MM.1S (cell line): ENCODE results near the gene TMIGD3.

ENCODE experiments used
- DNase-seq: peaks from one replicate; pipeline ENCODE4 v3.0.0-alpha.2; 2015
- H2AFZ ChIP-seq: fragments of 300-600 bp; sonication (generic); 2 replicates; pipeline ENCODE4 v1.6.0; 2016; ENCODE audit warnings: antibody characterized with exemption, low read length
- H3F3A ChIP-seq: fragments of 300-600 bp; sonication (generic); 2 replicates; pipeline ENCODE4 v1.6.1; 2016; ENCODE audit warnings: mild to moderate bottlenecking, antibody characterized with exemption, low read length, moderate library complexity, mixed read lengths; ENCODE audit not compliant: insufficient read depth
- H3K27ac ChIP-seq: fragments of 300-600 bp; sonication (generic); 2 replicates; pipeline ENCODE4 v1.5.1; 2016; ENCODE audit warnings: mild to moderate bottlenecking, low read length
- H3K27me3 ChIP-seq: fragments of 300-600 bp; sonication (generic); replicated peaks from 2 replicates; pipeline ENCODE4 v1.6.0; 2016; ENCODE audit warnings: low read length; ENCODE audit not compliant: insufficient read depth
- H3K36me3 ChIP-seq: fragments of 300-600 bp; sonication (generic); replicated peaks from 2 replicates; pipeline ENCODE4 v1.6.1; 2016; ENCODE audit warnings: mild to moderate bottlenecking, low read length, mixed read lengths; ENCODE audit not compliant: insufficient read depth
- H3K4me1 ChIP-seq: fragments of 300-600 bp; sonication (generic); 2 replicates; pipeline ENCODE4 v1.6.1; 2016; ENCODE audit warnings: low read length, mixed read lengths
- H3K4me2 ChIP-seq: fragments of 300-600 bp; sonication (generic); 2 replicates; pipeline ENCODE4 v1.6.0; 2016; ENCODE audit warnings: low read depth, low read length
- H3K4me3 ChIP-seq: fragments of 300-600 bp; sonication (generic); 2 replicates; pipeline ENCODE4 v1.5.1; 2016; ENCODE audit warnings: low read length, mixed read lengths
- H3K79me2 ChIP-seq: fragments of 300-600 bp; sonication (generic); 2 replicates; pipeline ENCODE4 v1.6.1; 2016; ENCODE audit warnings: mixed run types, low read length, mixed read lengths
- H3K9ac ChIP-seq: fragments of 300-600 bp; sonication (generic); 2 replicates; pipeline ENCODE4 v1.6.1; 2016; ENCODE audit warnings: low read length, mixed read lengths
- H3K9me2 ChIP-seq: fragments of 300-600 bp; sonication (generic); replicated peaks from 2 replicates; pipeline ENCODE4 v1.6.1; 2016; ENCODE audit warnings: mild to moderate bottlenecking, low read length, mixed read lengths; ENCODE audit not compliant: insufficient read depth
- H3K9me3 ChIP-seq: fragments of 300-600 bp; sonication (generic); replicated peaks from 2 replicates; pipeline ENCODE4 v1.6.1; 2016; ENCODE audit warnings: mild to moderate bottlenecking, low read length, mixed read lengths; ENCODE audit not compliant: insufficient read depth
- H4K20me1 ChIP-seq: fragments of 300-600 bp; sonication (generic); 2 replicates; pipeline ENCODE4 v1.6.1; 2016; ENCODE audit warnings: mild to moderate bottlenecking, low read length, moderate library complexity, mixed read lengths; ENCODE audit not compliant: insufficient read depth
- EZH2 ChIP-seq: fragments of 300-600 bp; sonication (generic); optimal IDR thresholded peaks from 2 replicates; pipeline ENCODE3; 2017; ENCODE audit warnings: low read depth, mild to moderate bottlenecking, antibody characterized with exemption, low read length, mixed read lengths
- EZH2phosphoT487 ChIP-seq: fragments of 300-600 bp; sonication (generic); IDR thresholded peaks from 2 replicates; pipeline ENCODE4 v1.6.1; 2018; ENCODE audit warnings: antibody characterized with exemption, low read length
- TF ChIP-seq, protein P1 (sequence below): fragments of 300-600 bp; sonication (generic); IDR thresholded peaks from 2 replicates; pipeline ENCODE4 v1.5.1; 2016; ENCODE audit warnings: antibody characterized with exemption, low read length, mixed read lengths

Gene TMIGD3

DNA sequence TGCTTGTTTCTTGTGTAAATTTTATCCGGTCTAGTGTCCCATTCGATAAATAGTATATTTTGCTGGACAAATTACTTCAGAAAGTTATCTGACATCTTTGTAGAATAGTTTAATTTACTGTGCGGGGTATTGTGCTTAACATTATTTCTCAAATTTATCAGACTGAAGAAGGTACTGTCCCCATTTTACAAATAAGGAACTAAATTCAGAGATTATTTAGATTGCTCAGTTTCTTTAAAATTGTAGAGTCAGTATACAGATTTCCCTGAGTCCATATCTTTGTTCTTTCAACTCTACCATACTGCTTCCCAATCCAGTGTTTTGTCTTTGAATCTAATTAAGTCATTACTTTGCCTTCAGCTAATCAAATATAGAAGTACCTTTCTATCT, 47.8 kb downstream of the TMIGD3 start:
- DNase-seq: no peak
- Histone ChIP-seq H4K20me1 (no peaks in the 10 kb centered on the region), H3K9me3 (no peaks in the 10 kb centered on the region), H3K79me2 (peaks cover 11% of the 10 kb centered on the region), H3K9me2 (no peaks in the 10 kb centered on the region), H3K9ac (no peak overlapping the region), H3F3A (no peaks in the 10 kb centered on the region), H3K27ac (no peak overlapping the region), H2AFZ (no peak overlapping the region), H3K4me3 (no peak overlapping the region), H3K4me2 (no peak overlapping the region), H3K36me3 (no peaks in the 10 kb centered on the region; the same call in 1 of the 2 replicates), H3K4me1 (no peaks in the 10 kb centered on the region), H3K27me3 (no peaks in the 10 kb centered on the region)
- TF ChIP-seq EZH2phosphoT487 (no peak), EZH2 (no peak)

DNA sequence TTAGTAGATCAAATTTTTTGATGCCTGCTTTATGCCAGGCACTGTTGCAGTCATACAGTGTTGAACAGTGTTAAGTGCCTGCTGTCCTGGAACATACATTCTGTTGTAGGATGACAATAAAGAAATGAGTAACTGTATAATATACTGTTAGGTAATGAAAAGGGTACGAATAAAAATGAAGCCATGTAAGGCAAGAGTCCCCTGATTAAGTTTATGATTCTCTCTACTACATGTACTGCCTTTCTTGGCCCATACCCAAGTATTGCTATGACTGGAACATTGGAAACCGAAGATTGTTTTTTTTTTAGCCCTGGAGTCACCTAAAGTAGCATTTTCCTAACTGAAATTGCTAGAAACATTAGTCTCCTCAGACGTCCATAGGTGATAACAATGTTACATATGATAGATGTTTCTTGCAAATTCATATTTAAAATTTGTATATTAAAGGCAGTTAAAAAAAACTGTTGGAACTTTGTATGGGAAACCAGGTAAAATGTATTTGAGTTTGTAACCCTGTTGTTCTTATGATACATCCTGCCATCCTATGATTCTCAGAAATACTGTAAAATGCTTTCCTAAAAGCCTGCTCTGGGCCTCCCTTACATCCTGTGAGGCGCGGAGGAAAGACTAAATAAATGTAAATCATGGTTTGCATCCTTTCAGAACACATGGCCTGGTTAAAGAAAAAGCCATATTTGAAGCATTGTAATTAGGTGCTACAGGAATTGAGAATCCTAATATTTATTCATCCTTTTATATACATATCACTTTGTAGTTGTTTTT, 48.4 kb downstream of the TMIGD3 start:
- Histone ChIP-seq H2AFZ (no peak overlapping the region), H3K79me2 (peaks cover 17% of the 10 kb centered on the region), H3K36me3 (no peaks in the 10 kb centered on the region; the same call in 1 of the 2 replicates), H3K27me3 (no peaks in the 10 kb centered on the region), H3F3A (no peaks in the 10 kb centered on the region), H3K4me3 (no peak overlapping the region), H3K27ac (no peak overlapping the region), H3K4me2 (no peak overlapping the region), H3K4me1 (peaks cover 4% of the 10 kb centered on the region), H3K9me2 (no peaks in the 10 kb centered on the region), H3K9ac (no peak overlapping the region), H4K20me1 (no peaks in the 10 kb centered on the region), H3K9me3 (no peaks in the 10 kb centered on the region)
- TF ChIP-seq EZH2phosphoT487 (no peak), EZH2 (no peak)
- TF ChIP-seq, protein P1, sequence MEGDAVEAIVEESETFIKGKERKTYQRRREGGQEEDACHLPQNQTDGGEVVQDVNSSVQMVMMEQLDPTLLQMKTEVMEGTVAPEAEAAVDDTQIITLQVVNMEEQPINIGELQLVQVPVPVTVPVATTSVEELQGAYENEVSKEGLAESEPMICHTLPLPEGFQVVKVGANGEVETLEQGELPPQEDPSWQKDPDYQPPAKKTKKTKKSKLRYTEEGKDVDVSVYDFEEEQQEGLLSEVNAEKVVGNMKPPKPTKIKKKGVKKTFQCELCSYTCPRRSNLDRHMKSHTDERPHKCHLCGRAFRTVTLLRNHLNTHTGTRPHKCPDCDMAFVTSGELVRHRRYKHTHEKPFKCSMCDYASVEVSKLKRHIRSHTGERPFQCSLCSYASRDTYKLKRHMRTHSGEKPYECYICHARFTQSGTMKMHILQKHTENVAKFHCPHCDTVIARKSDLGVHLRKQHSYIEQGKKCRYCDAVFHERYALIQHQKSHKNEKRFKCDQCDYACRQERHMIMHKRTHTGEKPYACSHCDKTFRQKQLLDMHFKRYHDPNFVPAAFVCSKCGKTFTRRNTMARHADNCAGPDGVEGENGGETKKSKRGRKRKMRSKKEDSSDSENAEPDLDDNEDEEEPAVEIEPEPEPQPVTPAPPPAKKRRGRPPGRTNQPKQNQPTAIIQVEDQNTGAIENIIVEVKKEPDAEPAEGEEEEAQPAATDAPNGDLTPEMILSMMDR: no peak
- no peak for DNase-seq

DNA sequence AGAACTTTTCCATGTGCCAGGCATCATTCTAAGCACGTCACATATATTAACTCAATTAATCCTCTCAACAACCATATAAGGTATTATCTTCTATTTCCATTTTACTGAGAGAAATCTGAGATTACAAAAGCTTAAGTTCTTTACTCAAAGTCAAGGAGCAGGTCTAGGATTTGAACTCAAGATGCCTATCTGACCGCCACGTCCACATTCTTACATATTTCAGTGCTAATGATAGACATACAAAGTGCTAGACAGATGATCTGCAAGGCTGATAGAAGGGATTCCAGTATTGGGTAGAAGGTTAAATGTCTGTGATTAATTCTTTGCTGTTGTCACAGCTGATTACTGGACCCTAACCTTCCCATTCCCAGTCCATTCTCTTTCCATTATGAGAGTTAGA, 49.7 kb downstream of the TMIGD3 start:
- Histone ChIP-seq H3F3A (no peaks in the 10 kb centered on the region), H3K79me2 (peaks cover 27% of the 10 kb centered on the region), H3K27ac (no peak overlapping the region), H4K20me1 (no peaks in the 10 kb centered on the region), H2AFZ (no peak overlapping the region), H3K9me3 (no peaks in the 10 kb centered on the region), H3K9me2 (no peaks in the 10 kb centered on the region), H3K4me1 (peaks cover 5% of the 10 kb centered on the region), H3K27me3 (no peaks in the 10 kb centered on the region), H3K36me3 (no peaks in the 10 kb centered on the region; the same call in 1 of the 2 replicates), H3K4me2 (no peak overlapping the region), H3K4me3 (no peak overlapping the region), H3K9ac (no peak overlapping the region)
- TF ChIP-seq, protein P1: no peak
- TF ChIP-seq EZH2phosphoT487 (no peak), EZH2 (no peak)
- DNase-seq: no peak

DNA sequence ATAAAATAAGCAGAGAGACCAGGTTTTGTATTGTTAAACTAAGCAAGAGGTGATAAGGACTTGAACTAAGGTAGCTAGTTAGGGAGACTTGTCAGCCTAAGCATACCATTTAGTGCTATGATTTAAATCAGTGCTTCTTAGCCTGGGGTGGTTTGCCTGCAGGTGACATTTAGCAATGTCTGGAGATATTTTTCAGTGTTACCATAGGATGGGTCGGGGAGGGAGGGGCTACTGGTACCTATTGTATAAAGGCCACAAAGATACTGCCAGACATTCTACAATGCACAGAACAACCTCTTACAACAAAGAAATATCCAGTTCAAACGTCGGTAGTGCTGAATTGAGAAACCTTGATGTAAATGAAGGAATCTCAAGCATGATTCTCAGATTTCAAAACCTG, 50.9 kb downstream of the TMIGD3 start:
- Histone ChIP-seq H4K20me1 (no peaks in the 10 kb centered on the region), H3K4me3 (no peak overlapping the region), H3K9me2 (no peaks in the 10 kb centered on the region), H3K4me1 (peaks cover 5% of the 10 kb centered on the region), H3K9ac (no peak overlapping the region), H3F3A (no peaks in the 10 kb centered on the region), H3K79me2 (peaks cover 38% of the 10 kb centered on the region), H2AFZ (no peak overlapping the region), H3K27me3 (no peaks in the 10 kb centered on the region), H3K9me3 (no peaks in the 10 kb centered on the region), H3K4me2 (no peak overlapping the region), H3K36me3 (no peaks in the 10 kb centered on the region; the same call in 1 of the 2 replicates), H3K27ac (no peak overlapping the region)
- no peak for DNase-seq
- TF ChIP-seq EZH2phosphoT487 (no peak), EZH2 (no peak)
- TF ChIP-seq, protein P1: no peak
